ENCODE data around the gene SNX32.
A peak's percentile ranks its signal among the peaks of the same experiment; 100 is the strongest.

SNX32 gene

GRCh38 chr11:65797711-65798110, 36.1 kb upstream of the SNX32 start:
- DNase-seq, result no peak

- DNase-seq, result no peak
These were observed 34.9 kb upstream of the SNX32 start for GRCh38 chr11:65798882-65799281.

DNA sequence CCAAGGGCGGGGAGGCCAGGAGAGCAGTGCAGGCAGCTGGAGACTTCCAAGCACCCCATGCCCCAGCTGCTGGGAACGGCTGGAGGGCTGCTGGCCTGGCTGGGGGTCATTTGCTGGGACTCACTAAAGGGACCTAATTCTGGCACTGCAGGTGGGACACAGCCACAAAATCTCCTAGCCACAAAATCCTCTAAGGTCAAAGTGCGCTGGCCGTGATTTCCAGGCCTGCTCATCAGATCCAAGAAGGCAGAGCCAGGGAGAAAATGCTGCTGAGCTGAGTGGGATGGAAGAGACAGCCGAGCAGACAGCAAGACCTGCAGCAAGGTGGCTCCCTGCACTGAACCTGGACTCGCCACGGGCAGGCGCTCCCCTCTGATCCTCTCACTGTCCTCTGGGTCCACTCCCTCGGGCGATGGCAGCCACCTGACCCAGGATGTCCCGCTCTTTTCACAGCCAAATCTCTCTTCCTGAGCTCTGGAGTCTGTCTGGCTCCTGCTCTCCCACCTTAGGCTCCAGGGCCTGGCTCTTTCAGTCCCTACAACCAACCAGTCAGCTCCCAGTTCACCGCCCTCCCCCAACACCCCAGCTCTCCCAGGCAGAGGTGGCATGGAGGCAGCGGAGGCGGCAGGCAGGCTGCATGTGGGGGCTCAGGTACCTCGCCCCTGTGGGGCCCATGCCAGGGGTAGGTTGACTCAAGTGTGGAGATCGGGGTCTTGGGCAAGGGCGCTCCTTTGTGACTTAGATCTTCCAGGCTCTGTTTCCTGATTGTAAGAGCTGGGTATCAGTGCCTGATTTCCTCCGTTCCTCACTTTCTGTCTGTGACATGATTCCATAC, 32.4 kb upstream of the SNX32 start:
- no peak for DNase-seq

GRCh38 chr11:65802841-65803240, 30.9 kb upstream of the SNX32 start:
- no peak for DNase-seq

DNA sequence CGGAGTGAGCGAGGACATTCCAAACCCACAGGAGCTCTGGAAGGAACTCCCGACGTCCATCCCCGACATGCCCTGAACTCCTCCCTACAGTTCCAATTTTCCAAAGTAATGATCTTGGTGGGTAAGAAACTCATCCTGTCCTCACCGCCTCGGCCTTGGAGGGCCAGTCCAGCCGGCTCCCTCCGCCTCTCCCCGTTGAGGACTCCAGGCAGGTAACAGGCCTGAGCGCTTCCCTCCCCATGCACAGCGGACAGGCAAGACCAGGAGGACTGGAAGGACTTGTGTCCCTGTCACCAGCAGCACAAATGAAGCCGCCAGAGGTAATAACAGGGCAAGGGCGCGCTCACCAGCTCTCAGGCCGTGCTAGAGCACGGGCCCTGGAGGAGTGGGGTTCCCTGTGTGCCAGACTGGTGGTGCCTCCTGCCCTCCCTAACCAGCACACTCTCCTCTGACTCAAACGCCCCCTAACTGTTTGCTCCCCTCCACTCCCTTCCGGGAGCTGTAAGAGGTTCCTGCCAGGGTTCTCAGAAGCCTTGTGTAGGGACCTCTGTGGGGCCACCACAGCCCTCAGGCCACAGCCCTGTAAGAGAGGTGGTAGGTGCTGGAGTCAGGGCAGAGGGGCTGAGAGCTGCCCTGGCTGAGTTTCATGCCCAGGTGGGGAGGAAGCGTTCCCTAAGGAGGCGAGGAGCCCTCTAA, 29.8 kb upstream of the SNX32 start:
- no peak for DNase-seq

- DNase-seq, result no peak
These were observed 26.8 kb upstream of the SNX32 start for GRCh38 chr11:65806979-65807378.

GRCh38 chr11:65808744-65809341, 24.9 kb upstream of the SNX32 start:
- DNase-seq, result no peak

DNA sequence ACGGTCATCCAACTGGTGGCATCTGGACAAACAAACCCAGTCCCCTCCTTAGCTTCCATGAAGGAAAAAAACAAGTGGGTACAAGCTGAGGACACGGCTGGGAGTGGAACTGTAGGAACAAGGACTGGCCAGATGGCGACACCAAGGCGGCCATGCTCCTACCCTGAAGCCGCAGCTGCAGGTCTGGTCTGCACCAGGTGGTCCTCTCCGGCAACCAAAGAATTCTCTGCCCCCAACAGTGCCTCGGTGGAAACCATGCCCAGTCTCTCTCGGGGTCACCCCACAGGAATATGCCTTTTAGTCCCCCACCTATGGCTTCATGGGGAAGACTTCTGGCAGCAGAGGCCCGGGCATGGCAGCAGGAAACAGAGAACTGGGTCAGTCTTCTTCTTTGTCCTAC, 24.3 kb upstream of the SNX32 start:
- no peak for DNase-seq

DNA sequence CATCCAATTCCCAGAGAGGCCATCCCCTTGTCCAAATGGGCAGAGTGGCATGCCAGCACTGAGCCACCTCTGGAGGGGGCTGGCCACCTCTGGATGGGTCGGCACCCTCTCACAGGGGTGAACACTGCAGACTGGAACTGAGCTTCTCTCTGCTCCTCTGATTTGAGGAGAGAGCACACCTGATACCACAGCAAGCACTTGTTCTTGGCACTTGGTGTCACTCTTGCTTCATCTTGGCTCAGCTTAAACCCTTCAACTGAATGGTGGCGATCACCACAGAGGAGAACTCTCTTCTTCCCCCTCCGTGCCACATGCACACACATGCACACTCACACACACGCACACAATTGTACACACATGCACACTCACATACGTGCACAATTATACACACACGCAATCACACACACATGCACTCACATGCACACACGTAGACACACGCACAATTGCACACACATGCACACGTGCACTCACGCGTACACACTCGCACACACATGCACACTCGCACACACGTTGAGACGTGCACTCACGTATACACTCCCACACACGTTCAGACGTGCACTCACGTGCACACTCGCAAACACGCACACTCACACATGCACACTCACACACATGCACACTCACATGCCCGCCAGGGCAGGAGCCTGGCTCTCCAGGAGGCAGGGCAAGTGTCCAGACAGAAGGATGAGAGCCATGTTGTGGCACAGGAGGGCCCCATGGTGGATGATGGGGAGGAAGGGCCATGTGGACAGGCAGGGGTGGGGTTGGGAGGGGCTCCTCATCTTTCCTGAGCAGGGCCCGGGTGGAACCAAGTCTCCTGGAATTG, 23.5 kb upstream of the SNX32 start:
- no peak for DNase-seq

- DNase-seq, result no peak
These were observed 21.8 kb upstream of the SNX32 start for GRCh38 chr11:65811764-65812475.

GRCh38 chr11:65814131-65814985, 19.4 kb upstream of the SNX32 start:
- DNase-seq, result no peak

DNA sequence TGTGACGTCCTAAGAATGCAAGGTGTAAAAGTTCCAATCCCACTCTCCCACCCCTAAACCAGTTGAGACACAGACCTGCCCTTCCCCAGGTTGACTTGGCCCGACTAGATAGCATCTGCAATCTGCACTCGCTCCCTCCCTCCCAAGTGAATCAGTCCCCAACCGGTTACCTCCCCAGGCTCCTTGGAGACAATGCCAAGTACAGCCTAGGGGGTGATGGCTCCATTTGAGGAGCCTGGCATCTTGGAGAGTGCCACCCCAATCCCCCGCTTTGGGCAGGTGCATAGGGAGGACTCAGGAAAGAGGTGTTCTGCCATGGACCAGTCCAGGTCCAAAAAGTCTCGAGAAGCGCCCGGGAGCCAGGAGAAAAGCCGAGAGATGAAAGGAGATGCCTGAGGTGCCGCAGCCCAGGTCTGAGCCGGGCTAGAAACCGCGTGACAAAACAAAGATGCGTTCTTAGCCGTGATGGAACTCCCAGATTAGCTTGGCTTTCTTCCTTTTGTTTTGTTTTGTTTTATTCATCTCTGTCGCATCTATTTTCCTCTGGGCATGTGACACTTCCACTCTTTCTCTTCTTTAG, 18.7 kb upstream of the SNX32 start:
- no peak for DNase-seq

- no peak for DNase-seq
These were observed 17.1 kb upstream of the SNX32 start for GRCh38 chr11:65816696-65817095.

GRCh38 chr11:65817312-65817834, 16.4 kb upstream of the SNX32 start:
- no peak for DNase-seq

DNA sequence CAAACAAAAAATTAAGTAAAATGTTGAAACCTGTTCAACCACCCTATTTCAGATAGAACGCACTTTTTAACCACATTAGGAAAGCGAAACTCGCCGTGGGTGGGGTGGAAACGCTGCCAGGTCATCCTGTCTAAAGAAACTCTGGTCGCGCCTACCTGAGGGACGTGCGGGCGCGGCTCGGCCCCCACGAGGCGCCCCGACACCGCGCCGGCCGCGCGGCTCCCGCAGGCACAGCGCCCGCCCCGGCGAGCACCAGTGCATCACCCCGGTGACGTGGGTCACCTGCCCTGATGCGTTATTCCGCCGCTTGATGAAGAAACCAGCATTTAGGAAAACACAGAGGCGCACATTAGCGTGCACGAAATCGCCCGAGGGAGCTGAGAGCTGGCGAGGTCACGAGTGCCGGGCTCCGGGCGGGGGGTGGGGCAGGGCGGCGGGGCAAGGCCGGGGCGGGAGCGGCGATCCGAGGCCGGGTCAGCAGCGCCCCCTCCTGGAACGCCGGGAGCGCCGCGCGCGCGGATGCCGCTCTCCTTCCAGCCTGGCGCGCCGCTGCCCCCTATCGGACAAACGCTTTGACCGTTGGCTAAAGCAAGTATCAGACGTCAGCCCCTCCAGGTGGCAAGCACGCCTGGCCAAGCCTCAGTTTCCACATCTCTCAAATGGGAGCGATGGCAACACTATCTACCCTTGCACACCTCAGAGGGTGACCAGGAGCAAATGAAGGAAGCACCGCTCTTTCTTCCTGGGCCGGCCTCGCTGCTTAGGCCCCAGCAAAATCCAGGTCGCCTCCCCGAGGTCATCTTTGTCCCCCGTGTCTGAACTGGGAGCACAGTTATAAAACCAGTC, 15.7 kb upstream of the SNX32 start:
- DNase-seq, result peak; percentile 96

DNA sequence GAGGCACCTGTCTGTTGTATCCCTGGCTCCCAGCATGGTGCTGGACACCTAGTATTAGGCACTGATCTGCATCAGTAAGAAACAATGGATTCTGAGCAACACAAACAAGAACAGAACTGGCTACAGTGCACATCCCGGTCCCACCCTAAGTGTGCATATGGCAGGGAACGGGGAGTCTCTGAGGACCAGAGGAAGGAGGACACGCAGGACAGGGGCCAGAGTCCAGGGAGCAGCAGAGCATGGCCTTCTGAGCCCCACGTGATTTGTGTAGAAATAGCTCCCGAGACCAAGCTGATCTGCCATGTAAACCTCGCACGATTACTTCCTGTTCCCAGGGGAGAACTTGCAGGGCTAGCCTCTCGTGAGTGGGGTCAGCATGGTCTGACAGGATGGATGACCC, 12.7 kb upstream of the SNX32 start:
- DNase-seq, result no peak

- no peak for DNase-seq
These were observed 10.8 kb upstream of the SNX32 start for GRCh38 chr11:65822776-65823528.

DNA sequence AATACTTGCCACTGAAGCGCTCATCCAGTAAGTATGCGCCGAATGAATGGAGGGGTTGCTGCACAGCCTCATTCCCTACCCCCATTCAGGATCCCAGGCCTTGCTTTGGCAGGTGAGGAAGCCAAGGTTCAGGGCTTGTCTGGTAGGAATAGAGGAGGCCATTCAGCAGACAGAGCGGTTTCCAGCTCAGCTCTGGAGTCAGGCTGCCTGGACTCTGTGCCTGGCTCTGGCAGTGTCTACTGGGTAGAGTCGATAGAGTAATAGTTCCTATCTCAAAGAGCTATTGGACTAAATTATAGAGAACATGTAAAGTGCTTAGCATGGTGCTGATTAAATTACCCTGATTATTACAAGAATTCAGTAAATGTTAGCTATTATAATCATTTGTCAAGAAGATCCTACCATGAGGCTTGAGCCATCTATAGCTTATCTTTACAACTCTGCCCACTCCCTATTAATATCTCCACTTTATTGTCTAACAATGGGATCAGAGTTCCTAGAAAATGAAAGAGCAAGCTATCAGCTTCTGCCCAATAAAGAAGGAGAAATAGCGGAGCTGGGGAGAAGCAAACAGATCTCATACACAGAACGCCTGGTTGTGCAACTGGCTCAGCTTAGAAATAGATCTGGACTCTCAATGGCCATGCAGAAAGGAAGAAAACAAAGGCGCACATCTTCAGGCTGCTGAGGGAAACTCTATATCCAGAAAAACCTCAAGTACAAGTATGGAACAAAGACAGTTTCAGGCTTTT, 6.6 kb upstream of the SNX32 start:
- no peak for DNase-seq

Measured in activated T-cell treated with anti-CD3 and anti-CD28 coated beads, Interleukin-2, amount 50 U/mL, for 1 hour (primary cell).